NT2/D1 (cell line): ENCODE results near the gene CIBAR2.

ENCODE experiments used
- DNase-seq: peaks from one replicate; pipeline ENCODE4 v3.0.0-alpha.2; 2011; ENCODE audit warnings: low read depth, low spot score
- H3K27me3 ChIP-seq: 2 replicates; pipeline ENCODE4 v1.6.0; 2011; ENCODE audit warnings: mild to moderate bottlenecking; ENCODE audit not compliant: insufficient read length, insufficient read depth
- H3K36me3 ChIP-seq: 2 replicates; pipeline ENCODE4 v1.6.1; 2011; ENCODE audit warnings: mild to moderate bottlenecking, low read length, mixed read lengths; ENCODE audit not compliant: insufficient read depth, insufficient read length
- H3K4me1 ChIP-seq: 2 replicates; pipeline ENCODE4 v1.5.1; 2011; ENCODE audit not compliant: insufficient read depth, insufficient read length
- H3K4me3 ChIP-seq: 2 replicates; pipeline ENCODE4 v1.5.1; 2011; ENCODE audit warnings: low read depth; ENCODE audit not compliant: insufficient read length
- H3K9ac ChIP-seq: 2 replicates; pipeline ENCODE4 v1.6.0; 2011; ENCODE audit warnings: low read depth; ENCODE audit not compliant: insufficient read length
- H3K9me3 ChIP-seq: 2 replicates; pipeline ENCODE4 v1.5.1; 2011; ENCODE audit warnings: mild to moderate bottlenecking, low read length; ENCODE audit not compliant: insufficient read depth
- SUZ12 ChIP-seq: IDR thresholded peaks from 2 replicates; pipeline ENCODE4 v1.6.1; 2011; ENCODE audit not compliant: insufficient read length, insufficient read depth; ENCODE audit errors: extremely low read depth
- YY1 ChIP-seq: IDR thresholded peaks from 2 replicates; pipeline ENCODE4 v1.6.1; 2011; ENCODE audit not compliant: insufficient read length, insufficient read depth
- ZNF274 ChIP-seq: IDR thresholded peaks from 2 replicates; pipeline ENCODE4 v1.6.1; 2011; ENCODE audit warnings: mild to moderate bottlenecking, low read depth, low read length

The CIBAR2 gene

GRCh38 chr16:85082173-85083050 is 29.9 kb downstream of the CIBAR2 start:
- peak; percentile 44 for DNase-seq
- peaks cover 43% of the 10 kb centered on the region for H3K4me1 ChIP-seq
- H3K4me3 ChIP-seq, result peak overlapping the region; percentile 31
- peaks cover 18% of the 10 kb centered on the region for H3K36me3 ChIP-seq
- H3K27me3 ChIP-seq, result no peaks in the 10 kb centered on the region
- H3K9ac ChIP-seq, result peak overlapping the region; percentile 85
- H3K9me3 ChIP-seq, result no peaks in the 10 kb centered on the region
- no peak for TF ChIP-seq ZNF274
- TF ChIP-seq SUZ12, result no peak
- no peak for TF ChIP-seq YY1

GRCh38 chr16:85081765-85082164 is 30.5 kb downstream of the CIBAR2 start:
- H3K4me3 ChIP-seq, result peak overlapping the region; percentile 5
- no peaks in the 10 kb centered on the region for H3K9me3 ChIP-seq
- peaks cover 21% of the 10 kb centered on the region for H3K36me3 ChIP-seq
- H3K4me1 ChIP-seq, result peaks cover 46% of the 10 kb centered on the region
- DNase-seq, result no peak
- TF ChIP-seq SUZ12 (no peak), YY1 (no peak), ZNF274 (no peak)
- peak overlapping the region; percentile 85 for H3K9ac ChIP-seq
- H3K27me3 ChIP-seq, result no peaks in the 10 kb centered on the region

GRCh38 chr16:85081038-85081437 is 31.2 kb downstream of the CIBAR2 start:
- H3K9ac ChIP-seq, result peak overlapping the region; percentile 85

GRCh38 chr16:85079785-85080570 is 32.3 kb downstream of the CIBAR2 start:
- Histone ChIP-seq H3K4me3 (no peak overlapping the region), H3K4me1 (peaks cover 41% of the 10 kb centered on the region), H3K36me3 (peaks cover 34% of the 10 kb centered on the region), H3K9me3 (no peaks in the 10 kb centered on the region), H3K9ac (no peak overlapping the region), H3K27me3 (no peaks in the 10 kb centered on the region)
- no peak for TF ChIP-seq ZNF274
- no peak for TF ChIP-seq SUZ12
- no peak for TF ChIP-seq YY1
- DNase-seq, result no peak

More at GRCh38 chr16:85081038-85081437, 31.2 kb downstream of the CIBAR2 start:
- Histone ChIP-seq H3K36me3 (peaks cover 29% of the 10 kb centered on the region), H3K27me3 (no peaks in the 10 kb centered on the region), H3K4me3 (peak overlapping the region; percentile 2), H3K4me1 (peaks cover 43% of the 10 kb centered on the region), H3K9me3 (no peaks in the 10 kb centered on the region)
- no peak for DNase-seq
- TF ChIP-seq YY1 (no peak), SUZ12 (no peak), ZNF274 (no peak)

- Histone ChIP-seq H3K36me3 (peaks cover 34% of the 10 kb centered on the region), H3K4me1 (peaks cover 38% of the 10 kb centered on the region), H3K9me3 (no peaks in the 10 kb centered on the region), H3K27me3 (no peaks in the 10 kb centered on the region), H3K4me3 (no peak overlapping the region), H3K9ac (no peak overlapping the region)
- no peak for TF ChIP-seq YY1
- no peak for TF ChIP-seq ZNF274
- TF ChIP-seq SUZ12, result no peak
- no peak for DNase-seq
Measured at GRCh38 chr16:85078952-85079351, 33.3 kb downstream of the CIBAR2 start.

GRCh38 chr16:85078226-85078625 is 34.0 kb downstream of the CIBAR2 start:
- Histone ChIP-seq H3K27me3 (no peaks in the 10 kb centered on the region), H3K4me1 (peaks cover 34% of the 10 kb centered on the region), H3K36me3 (peaks cover 37% of the 10 kb centered on the region), H3K4me3 (no peak overlapping the region), H3K9me3 (no peaks in the 10 kb centered on the region), H3K9ac (peak overlapping the region; percentile 39)
- DNase-seq, result no peak
- TF ChIP-seq YY1 (no peak), SUZ12 (no peak), ZNF274 (no peak)
